HEK293 (cell line): ENCODE data around the gene KCNRG.

Experiments
- CTCF ChIP-seq: fragments of 450-650 bp; formaldehyde crosslinking; IDR thresholded peaks from 2 replicates; pipeline ENCODE4 v1.5.1; 2016; ENCODE audit warnings: missing biosample characterization, missing genetic modification characterization
- MEIS1 ChIP-seq: sonication (generic); formaldehyde crosslinking; IDR thresholded peaks from 2 replicates; pipeline ENCODE4 v1.8.1; 2022; ENCODE audit warnings: missing genetic modification reagents, mild to moderate bottlenecking, borderline replicate concordance
- MZF1 ChIP-seq: fragments of 450-650 bp; formaldehyde crosslinking; IDR thresholded peaks from 2 replicates; pipeline ENCODE4 v1.5.1; 2017; ENCODE audit warnings: missing biosample characterization, missing genetic modification characterization, borderline replicate concordance
- ZNF274 ChIP-seq, 2 experiments: fragments of 200-500 bp in 1 of 2; fragments of 450-650 bp in 1 of 2; sonication (Bioruptor generic) in 1 of 2; formaldehyde crosslinking in 1 of 2; IDR thresholded peaks; 2 replicates each; pipeline versions ENCODE4 v1.5.1 to v1.6.1; 2014 to 2016; ENCODE audit warnings: borderline replicate concordance in 1 of 2, inconsistent platforms in 1 of 2, low read length in 1 of 2, missing biosample characterization in 1 of 2, missing genetic modification characterization in 1 of 2

- TF ChIP-seq CTCF (tag by site-specific recombination): no peak
- TF ChIP-seq ZNF274 (IDR thresholded peaks at IDR 0.05; ENCODE audit: low read length): no peak
- no peak for TF ChIP-seq ZNF274 (tag by site-specific recombination; IDR thresholded peaks at IDR 0.05; ENCODE audit: borderline replicate concordance)
- no peak for TF ChIP-seq MEIS1
- TF ChIP-seq MZF1 (tag by site-specific recombination): no peak
Measured at GRCh38 chr13:50016444-50016843, 1.2 kb downstream of the KCNRG start.
